Esophagus muscularis mucosa (tissue), 4 donors: ENCODE results near the gene LRP5.

ENCODE experiments used
- EP300 ChIP-seq: sonication (generic); formaldehyde crosslinking; IDR thresholded peaks from one replicate; pipeline ENCODE4 v1.6.1; 2017; ENCODE audit warnings: antibody characterized with exemption
- POLR2A ChIP-seq: fragments of 450-650 bp; IDR thresholded peaks from one replicate; pipeline ENCODE4 v1.6.1; 2017; ENCODE audit warnings: antibody characterized with exemption, moderate library complexity, mild to moderate bottlenecking, low read depth
- POLR2AphosphoS5 ChIP-seq, 2 donors: sonication (generic); formaldehyde crosslinking; IDR thresholded peaks; one replicate each; pipeline ENCODE4 v1.6.1; 2017; ENCODE audit warnings: antibody characterized with exemption in 2 of 2
- TF ChIP-seq, protein P1 (sequence below), 3 experiments: fragments of 200-600 bp in 2 of 3; fragments of 450-650 bp in 1 of 3; sonication (generic) in 2 of 3; IDR thresholded peaks; one replicate each; pipeline ENCODE4 v1.5.1; 2017 to 2019; ENCODE audit warnings: antibody characterized with exemption in 3 of 3, mild to moderate bottlenecking in 2 of 3, moderate library complexity in 1 of 3

DNA sequence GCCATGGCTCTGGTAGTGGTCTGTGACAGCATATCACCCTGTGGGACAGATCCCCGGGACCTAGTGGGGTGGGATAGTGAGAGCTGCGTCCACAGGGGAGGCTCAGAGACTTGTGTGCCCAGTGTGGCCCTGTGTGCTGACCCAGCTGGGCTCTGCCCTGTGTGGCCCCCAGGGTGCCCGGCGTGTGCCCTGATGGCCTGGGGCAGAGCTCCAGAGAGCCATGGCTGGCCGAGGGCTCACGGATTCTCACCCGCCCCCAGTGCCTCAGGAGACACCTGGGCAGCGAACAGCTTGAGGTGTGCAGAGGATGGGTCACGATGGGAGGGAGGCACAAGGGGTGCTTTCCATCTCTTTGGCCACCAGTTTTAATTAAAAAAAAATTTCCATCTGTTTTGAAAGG is 11.8 kb downstream of the LRP5 start:
- TF ChIP-seq, protein P1, sequence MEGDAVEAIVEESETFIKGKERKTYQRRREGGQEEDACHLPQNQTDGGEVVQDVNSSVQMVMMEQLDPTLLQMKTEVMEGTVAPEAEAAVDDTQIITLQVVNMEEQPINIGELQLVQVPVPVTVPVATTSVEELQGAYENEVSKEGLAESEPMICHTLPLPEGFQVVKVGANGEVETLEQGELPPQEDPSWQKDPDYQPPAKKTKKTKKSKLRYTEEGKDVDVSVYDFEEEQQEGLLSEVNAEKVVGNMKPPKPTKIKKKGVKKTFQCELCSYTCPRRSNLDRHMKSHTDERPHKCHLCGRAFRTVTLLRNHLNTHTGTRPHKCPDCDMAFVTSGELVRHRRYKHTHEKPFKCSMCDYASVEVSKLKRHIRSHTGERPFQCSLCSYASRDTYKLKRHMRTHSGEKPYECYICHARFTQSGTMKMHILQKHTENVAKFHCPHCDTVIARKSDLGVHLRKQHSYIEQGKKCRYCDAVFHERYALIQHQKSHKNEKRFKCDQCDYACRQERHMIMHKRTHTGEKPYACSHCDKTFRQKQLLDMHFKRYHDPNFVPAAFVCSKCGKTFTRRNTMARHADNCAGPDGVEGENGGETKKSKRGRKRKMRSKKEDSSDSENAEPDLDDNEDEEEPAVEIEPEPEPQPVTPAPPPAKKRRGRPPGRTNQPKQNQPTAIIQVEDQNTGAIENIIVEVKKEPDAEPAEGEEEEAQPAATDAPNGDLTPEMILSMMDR (IDR thresholded peaks at IDR 0.05): no peak
- TF ChIP-seq EP300: no peak
- TF ChIP-seq POLR2A: no peak
- TF ChIP-seq POLR2AphosphoS5 (IDR thresholded peaks at IDR 0.05): no peak
